Hypothalamus (tissue), 51 donors: ENCODE measurements around the gene ITGAV.

Experiments
- DNase-seq, 51 donors: peaks; one replicate each; lab custom pipeline; 2025; lab: John Stamatoyannopoulos, UW

Gene ITGAV

GRCh38 chr2:186573531-186573930 lies 16.3 kb upstream of the ITGAV start:
- DNase-seq = no peak

- no peak for DNase-seq
Observed at GRCh38 chr2:186575302-186575701, 14.6 kb upstream of the ITGAV start.

- no peak for DNase-seq
Observed at GRCh38 chr2:186575856-186576255, 14.0 kb upstream of the ITGAV start.

- DNase-seq = peak in 3 of 51 donors; percentile 12 to 27 (median 19)
Observed at GRCh38 chr2:186576614-186577013, 13.2 kb upstream of the ITGAV start.

GRCh38 chr2:186582698-186583097 lies 7.2 kb upstream of the ITGAV start:
- DNase-seq = no peak

GRCh38 chr2:186584053-186584452 lies 5.8 kb upstream of the ITGAV start:
- no peak for DNase-seq

- no peak for DNase-seq
Observed at GRCh38 chr2:186588421-186588820, 1.4 kb upstream of the ITGAV start.

- peak in 1 of 51 donors; percentile 55 for DNase-seq
Observed at GRCh38 chr2:186588940-186589611, 780 bp upstream of the ITGAV start.

- DNase-seq = peak in 25 of 51 donors; percentile 22 to 77 (median 55)
Observed at GRCh38 chr2:186590350-186590758, 498 bp downstream of the ITGAV start.

- DNase-seq = peak in 10 of 51 donors; percentile 8 to 80 (median 42)
Observed at GRCh38 chr2:186590759-186591505, 1.1 kb downstream of the ITGAV start.

GRCh38 chr2:186591506-186591890 lies 1.6 kb downstream of the ITGAV start:
- DNase-seq = no peak

- no peak for DNase-seq
Observed at GRCh38 chr2:186592137-186592875, 2.5 kb downstream of the ITGAV start.

- DNase-seq = no peak
Observed at GRCh38 chr2:186593523-186593922, 3.7 kb downstream of the ITGAV start.

GRCh38 chr2:186594001-186594722 lies 4.3 kb downstream of the ITGAV start:
- DNase-seq = peak in 1 of 51 donors; percentile 54

GRCh38 chr2:186595219-186595618 lies 5.4 kb downstream of the ITGAV start:
- DNase-seq = no peak

- DNase-seq = peak in 1 of 51 donors; percentile 20
Observed at GRCh38 chr2:186599186-186599778, 9.4 kb downstream of the ITGAV start.

- no peak for DNase-seq
Observed at GRCh38 chr2:186603286-186603685, 13.4 kb downstream of the ITGAV start.

GRCh38 chr2:186605041-186605440 lies 15.2 kb downstream of the ITGAV start:
- DNase-seq = no peak

GRCh38 chr2:186607660-186608324 lies 17.9 kb downstream of the ITGAV start:
- DNase-seq = no peak

- no peak for DNase-seq
Observed at GRCh38 chr2:186610785-186611184, 20.9 kb downstream of the ITGAV start.
